A549 (cell line): ENCODE data around the gene DNASE1L1. TPM values are rescaled to one million over a fixed set of nuclear protein-coding genes. Genes with fewer than 3 reads are reported as not detected.
A peak's percentile ranks its signal among the peaks of the same experiment; 100 is the strongest.

Experiments used
- ATAC-seq, 2 experiments: fragments of 200-7000 bp in 1 of 2; fragments of >200 bp in 1 of 2; cut with Nextera tagmentation in 1 of 2; cut with Tn5 transposase in 1 of 2; 3 replicates each; pipeline versions ENCODE4 v1.8.0 to v1.9.1; 2018 to 2020; ENCODE audit warnings: mild to moderate bottlenecking in 1 of 2, moderate library complexity in 1 of 2
- CTCF ChIA-PET: fragments of 300-600 bp; sonication (Branson Sonifier 250); formaldehyde crosslinking; extraction: SDS; loops from one replicate; lab custom pipeline; 2021; ENCODE audit warnings: antibody characterized with exemption, inconsistent platforms; lab: Yijun Ruan, JAX
- POLR2A ChIA-PET: fragments of 350-600 bp; formaldehyde crosslinking; extraction: SDS; loops from one replicate; lab custom pipeline; 2021; ENCODE audit warnings: antibody characterized with exemption, inconsistent platforms; lab: Yijun Ruan, JAX
- DNase-seq, 2 experiments: peaks; one replicate each; pipeline versions ENCODE4 v3.0.0 to v3.0.0-alpha.2; 2011 to 2016; ENCODE audit warnings: low read depth in 1 of 2, low spot score in 1 of 2
- FAIRE-seq: peaks from 2 replicates; lab custom pipeline; 2011; peaks lifted over from hg19 to GRCh38; lab: Jason Lieb, UNC
- H3K27ac ChIP-seq, 2 experiments: fragments of >200 bp; sonication (Bioruptor Twin); formaldehyde crosslinking; 3 replicates each; pipeline ENCODE4 v1.5.1; 2016 to 2017
- H3K4me1 ChIP-seq: fragments of >200 bp; sonication (Bioruptor Twin); formaldehyde crosslinking; 3 replicates; pipeline ENCODE4 v1.6.1; 2016
- H3K4me2 ChIP-seq: fragments of >200 bp; sonication (Bioruptor Twin); formaldehyde crosslinking; 3 replicates; pipeline ENCODE4 v1.6.1; 2016
- H3K4me3 ChIP-seq: fragments of >200 bp; sonication (Bioruptor Twin); formaldehyde crosslinking; 3 replicates; pipeline ENCODE4 v1.5.1; 2016
- H3K9me3 ChIP-seq: fragments of >200 bp; sonication (Bioruptor Twin); formaldehyde crosslinking; 3 replicates; pipeline ENCODE4 v1.6.1; 2016
- CHD4 ChIP-seq: fragments of 200-600 bp; sonication (generic); IDR thresholded peaks from 2 replicates; pipeline ENCODE4 v1.6.1; 2016; ENCODE audit warnings: antibody characterized with exemption, mild to moderate bottlenecking, borderline replicate concordance
- CTCF ChIP-seq: fragments of >200 bp; sonication (Bioruptor Twin); formaldehyde crosslinking; IDR thresholded peaks from 3 replicates; pipeline ENCODE4 v1.5.1; 2016
- EHMT2 ChIP-seq: fragments of 200-600 bp; sonication (generic); IDR thresholded peaks from 2 replicates; pipeline ENCODE4 v1.6.1; 2016; ENCODE audit warnings: antibody characterized with exemption, low read depth, mild to moderate bottlenecking, moderate library complexity
- FOSL2 ChIP-seq, 2 experiments: fragments of 450-650 bp in 1 of 2; fragments of >200 bp in 1 of 2; sonication (Bioruptor Twin) in 1 of 2; formaldehyde crosslinking; IDR thresholded peaks; 2 replicates each; pipeline versions ENCODE4 v1.5.0 to v1.6.1; 2016 to 2020; ENCODE audit warnings: mild to moderate bottlenecking in 1 of 2, moderate library complexity in 1 of 2
- GATA3 ChIP-seq: IDR thresholded peaks from 2 replicates; pipeline ENCODE4 v1.6.1; 2012; ENCODE audit warnings: borderline replicate concordance
- HEYL ChIP-seq: fragments of 250-450 bp; sonication (Bioruptor Pico); IDR thresholded peaks from 2 replicates; pipeline ENCODE4 v1.8.0; 2021; ENCODE audit warnings: mild to moderate bottlenecking, moderate library complexity
- HOXB13 ChIP-seq: fragments of 250-450 bp; sonication (Bioruptor Pico); IDR thresholded peaks from 2 replicates; pipeline ENCODE4 v1.5.0; 2020; ENCODE audit warnings: low read depth, mild to moderate bottlenecking, moderate library complexity
- JUNB ChIP-seq: fragments of >200 bp; sonication (Bioruptor Twin); formaldehyde crosslinking; IDR thresholded peaks from 2 replicates; pipeline ENCODE4 v1.6.1; 2016
- MAZ ChIP-seq: fragments of 150-350 bp; IDR thresholded peaks from 2 replicates; pipeline ENCODE4 v1.6.1; 2014; ENCODE audit warnings: antibody characterized with exemption, low read depth, low read length, borderline replicate concordance
- PHF8 ChIP-seq: fragments of 200-600 bp; sonication (generic); IDR thresholded peaks from 2 replicates; pipeline ENCODE4 v1.6.1; 2016; ENCODE audit warnings: low read depth, mild to moderate bottlenecking, antibody characterized with exemption, moderate library complexity, borderline replicate concordance
- POLR2A ChIP-seq: IDR thresholded peaks from 2 replicates; pipeline ENCODE4 v1.6.1; 2012; ENCODE audit warnings: mild to moderate bottlenecking, low read length
- RAD21 ChIP-seq, 2 experiments: fragments of >200 bp in 1 of 2; sonication (Bioruptor Twin) in 1 of 2; formaldehyde crosslinking in 1 of 2; IDR thresholded peaks in 1 of 2; conservative IDR thresholded peaks in 1 of 2; 2 replicates in 1 of 2; 3 replicates in 1 of 2; pipeline ENCODE4 v1.6.1; 2012 to 2018; ENCODE audit warnings: inconsistent platforms in 1 of 2
- ZC3H11A ChIP-seq: fragments of 450-650 bp; IDR thresholded peaks from 2 replicates; pipeline ENCODE4 v1.6.1; 2014; ENCODE audit warnings: antibody characterized with exemption, mild to moderate bottlenecking
- WGBS: methylation state at CpG from one replicate; pipeline ENCODE4 v1.1.6; 2017; ENCODE audit errors: missing lambda C conversion rate; 5-methylcytosine and 5-hydroxymethylcytosine counted together
- polyA plus RNA-seq, 4 experiments: library from polyadenylated mRNA; depleted of rRNA in 3 of 4; stranded (reverse); fragments of >200 nt; fragmentation: RNase III in 1 of 4; extraction: RNeasy Plus Mini Kit Qiagen cat#74134 plus additional on column Dnase treatment in 1 of 4; gene quantifications; 2 replicates in 3 of 4; 3 replicates in 1 of 4; pipeline ENCODE4 v1.2.3, GENCODE V29; 2011 to 2017
- TF ChIP-seq, protein P1 (sequence below): fragments of 450-650 bp; IDR thresholded peaks from 2 replicates; pipeline ENCODE4 v1.6.1; 2014; ENCODE audit warnings: antibody characterized with exemption
- TF ChIP-seq, protein P2 (sequence below): fragments of 150-350 bp; IDR thresholded peaks from 2 replicates; pipeline ENCODE4 v1.6.1; 2014; ENCODE audit warnings: low read depth, mild to moderate bottlenecking, low read length
- TF ChIP-seq, protein P3 (sequence below): fragments of 250-450 bp; sonication (Bioruptor Pico); IDR thresholded peaks from 2 replicates; pipeline ENCODE4 v1.5.0; 2020; ENCODE audit warnings: low read depth, mild to moderate bottlenecking, moderate library complexity
- TF ChIP-seq, protein P4 (sequence below): IDR thresholded peaks from 2 replicates; pipeline ENCODE4 v1.6.1; 2012

Gene DNASE1L1
- polyA plus RNA-seq, 2 of the 4 experiments (the other 2 are of a cell fraction): 14.3 to 24.5 TPM

- TF ChIP-seq POLR2A (peak; percentile 53), ZC3H11A (no peak), RAD21 (conservative IDR thresholded peaks at IDR 0.05 in 1 of 2, IDR thresholded peaks at IDR 0.05 in 1 of 2) (no peak), MAZ (no peak)
- TF ChIP-seq, protein P1, sequence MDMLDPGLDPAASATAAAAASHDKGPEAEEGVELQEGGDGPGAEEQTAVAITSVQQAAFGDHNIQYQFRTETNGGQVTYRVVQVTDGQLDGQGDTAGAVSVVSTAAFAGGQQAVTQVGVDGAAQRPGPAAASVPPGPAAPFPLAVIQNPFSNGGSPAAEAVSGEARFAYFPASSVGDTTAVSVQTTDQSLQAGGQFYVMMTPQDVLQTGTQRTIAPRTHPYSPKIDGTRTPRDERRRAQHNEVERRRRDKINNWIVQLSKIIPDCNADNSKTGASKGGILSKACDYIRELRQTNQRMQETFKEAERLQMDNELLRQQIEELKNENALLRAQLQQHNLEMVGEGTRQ: peak; percentile 55; the same call in 1 of the 2 replicates
- TF ChIP-seq, all 56 proteins: peak for 2
- Histone ChIP-seq H3K4me1 (peaks cover 28% of the 10 kb centered on the region), H3K4me2 (peak overlapping the region; percentile 93), H3K4me3 (peak overlapping the region; percentile 89), H3K27ac (peak overlapping the region; percentile 96 to 100), H3K9me3 (no peaks in the 10 kb centered on the region)
- FAIRE-seq (peak; percentile 97), ATAC-seq (peak; percentile 72 to 80), DNase-seq (peak; percentile 67 to 69)
- 20% methylated on average over 3 of the region's 29 CpGs for WGBS
- ChIA-PET POLR2A (interaction anchor here (0.5 to 1.2 kb wide), 5 partner anchors 13 to 393 kb away, joined by 3 to 7 read pairs (median 3); partner anchors contain the start of genes ATP6AP1 and RPL10), CTCF (interaction anchor here (1.0 to 1.1 kb wide), 2 partner anchors 23 to 39 kb away, joined by 3 read pairs; no protein-coding TSS in a partner anchor)
Observed at GRCh38 chrX:154411981-154412340, 2.9 kb upstream of the DNASE1L1 start.

DNA sequence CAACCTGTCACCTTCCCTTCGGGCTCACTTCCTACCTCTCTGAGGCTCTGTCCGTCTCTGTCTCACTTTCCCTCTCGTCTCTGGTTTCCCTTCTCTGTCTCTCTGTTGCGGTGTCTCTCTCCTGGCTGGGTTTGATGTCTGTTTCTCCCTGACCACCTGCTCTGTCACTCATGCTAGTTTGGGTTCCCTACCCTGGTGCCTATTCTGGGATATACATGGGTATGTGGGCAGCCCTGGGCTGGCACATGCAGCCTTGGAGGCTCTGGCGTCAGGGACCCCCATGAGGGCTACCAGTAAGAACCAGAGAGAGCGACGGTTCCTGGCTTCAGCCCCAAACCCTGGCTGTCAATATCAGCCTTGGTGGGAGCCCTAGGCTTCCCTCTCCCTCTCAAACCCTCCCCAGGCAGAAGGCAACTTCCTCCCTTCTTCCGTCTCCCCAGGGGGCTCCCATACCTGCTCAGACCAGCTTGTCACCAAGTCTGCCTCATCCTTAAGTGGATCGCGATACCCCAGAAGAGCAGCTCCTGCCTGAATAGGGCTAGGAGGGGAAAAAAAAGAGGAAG is 314 bp downstream of the DNASE1L1 start:
- TF ChIP-seq PHF8: peak; percentile 29; the same call in 1 of the 2 replicates
- no peak for TF ChIP-seq CHD4
- ChIA-PET CTCF (interaction anchor here (0.9 to 3.3 kb wide), 3 partner anchors 9 to 35 kb away, joined by 3 to 21 read pairs (median 14); partner anchors contain the start of genes FLNA and RPL10), POLR2A (interaction anchor here (1.3 to 3.3 kb wide), 2 partner anchors 9 to 10 kb away, joined by 6 to 19 read pairs; partner anchors contain the start of gene RPL10)
- DNase-seq: no peak
- FAIRE-seq: no peak
- H3K9me3 ChIP-seq: no peaks in the 10 kb centered on the region
- H3K4me3 ChIP-seq: peak overlapping the region; percentile 47
- ATAC-seq: peak; percentile 1 to 6; a peak in 4 of 6 replicates
- 56% methylated on average over 6 of the region's 10 CpGs for WGBS
- peak overlapping the region; percentile 84 to 100 for H3K27ac ChIP-seq
- H3K4me2 ChIP-seq: peak overlapping the region; percentile 93
- H3K4me1 ChIP-seq: peaks cover 28% of the 10 kb centered on the region

DNA sequence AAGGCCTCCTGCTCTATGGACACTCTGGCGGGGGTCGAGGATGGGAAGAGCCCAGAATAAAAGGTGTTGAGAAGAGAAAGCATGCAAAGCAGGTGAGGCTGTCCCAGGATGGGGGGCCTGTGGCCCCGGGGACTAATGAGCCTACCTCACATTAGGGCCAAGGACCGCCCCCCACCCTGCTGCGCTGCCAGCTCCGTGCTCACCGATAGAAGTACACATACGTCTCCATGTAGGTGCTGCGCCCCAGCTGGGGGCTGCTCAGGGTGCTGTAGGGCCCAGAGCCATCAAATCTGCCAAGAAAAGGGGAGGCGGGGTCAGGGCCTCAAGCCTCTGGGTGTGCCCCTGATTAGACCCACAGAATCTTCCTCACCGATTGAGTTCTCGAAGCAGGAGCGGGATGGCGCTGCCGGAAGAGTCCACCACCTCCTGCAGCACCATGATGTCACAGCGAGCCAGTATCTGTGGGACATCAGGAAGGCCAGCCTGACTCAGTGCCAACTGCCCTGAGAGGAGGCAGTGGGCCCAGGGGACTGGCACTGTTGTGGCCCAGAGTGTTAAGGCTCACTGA is 4.3 kb downstream of the DNASE1L1 start:
- no peak for ATAC-seq
- Histone ChIP-seq H3K4me3 (no peak overlapping the region), H3K27ac (no peak overlapping the region), H3K4me1 (peaks cover 27% of the 10 kb centered on the region; the same call in 2 of the 3 replicates), H3K9me3 (no peaks in the 10 kb centered on the region), H3K4me2 (no peak overlapping the region)
- DNase-seq: no peak
- TF ChIP-seq, protein P2, sequence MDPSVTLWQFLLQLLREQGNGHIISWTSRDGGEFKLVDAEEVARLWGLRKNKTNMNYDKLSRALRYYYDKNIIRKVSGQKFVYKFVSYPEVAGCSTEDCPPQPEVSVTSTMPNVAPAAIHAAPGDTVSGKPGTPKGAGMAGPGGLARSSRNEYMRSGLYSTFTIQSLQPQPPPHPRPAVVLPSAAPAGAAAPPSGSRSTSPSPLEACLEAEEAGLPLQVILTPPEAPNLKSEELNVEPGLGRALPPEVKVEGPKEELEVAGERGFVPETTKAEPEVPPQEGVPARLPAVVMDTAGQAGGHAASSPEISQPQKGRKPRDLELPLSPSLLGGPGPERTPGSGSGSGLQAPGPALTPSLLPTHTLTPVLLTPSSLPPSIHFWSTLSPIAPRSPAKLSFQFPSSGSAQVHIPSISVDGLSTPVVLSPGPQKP: no peak
- TF ChIP-seq, protein P3, sequence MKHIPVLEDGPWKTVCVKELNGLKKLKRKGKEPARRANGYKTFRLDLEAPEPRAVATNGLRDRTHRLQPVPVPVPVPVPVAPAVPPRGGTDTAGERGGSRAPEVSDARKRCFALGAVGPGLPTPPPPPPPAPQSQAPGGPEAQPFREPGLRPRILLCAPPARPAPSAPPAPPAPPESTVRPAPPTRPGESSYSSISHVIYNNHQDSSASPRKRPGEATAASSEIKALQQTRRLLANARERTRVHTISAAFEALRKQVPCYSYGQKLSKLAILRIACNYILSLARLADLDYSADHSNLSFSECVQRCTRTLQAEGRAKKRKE: no peak
- TF ChIP-seq FOSL2 (IDR thresholded peaks at IDR 0.05) (no peak), FOSL2 (CRISPR knock-in tag; IDR thresholded peaks at IDR 0.05) (no peak), CTCF (no peak), HEYL (no peak), GATA3 (no peak), HOXB13 (CRISPR knock-in tag) (no peak), JUNB (no peak), EHMT2 (no peak)
- TF ChIP-seq, protein P4, sequence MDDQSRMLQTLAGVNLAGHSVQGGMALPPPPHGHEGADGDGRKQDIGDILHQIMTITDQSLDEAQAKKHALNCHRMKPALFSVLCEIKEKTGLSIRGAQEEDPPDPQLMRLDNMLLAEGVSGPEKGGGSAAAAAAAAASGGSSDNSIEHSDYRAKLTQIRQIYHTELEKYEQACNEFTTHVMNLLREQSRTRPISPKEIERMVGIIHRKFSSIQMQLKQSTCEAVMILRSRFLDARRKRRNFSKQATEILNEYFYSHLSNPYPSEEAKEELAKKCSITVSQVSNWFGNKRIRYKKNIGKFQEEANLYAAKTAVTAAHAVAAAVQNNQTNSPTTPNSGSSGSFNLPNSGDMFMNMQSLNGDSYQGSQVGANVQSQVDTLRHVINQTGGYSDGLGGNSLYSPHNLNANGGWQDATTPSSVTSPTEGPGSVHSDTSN: no peak
- no peak for FAIRE-seq
- POLR2A ChIA-PET: no interaction called here
- WGBS: 95% methylated on average over 12 of the region's 16 CpGs
- CTCF ChIA-PET: no interaction called here
